NCI-H146 treated with DMSO at 0.1 percent for 48 hours (cell line): Measurements from ENCODE around the gene AAK1.
"Not testable (repeated sequence)": the region's sequence is repeated elsewhere in the genome, so short reads cannot be mapped to it uniquely, and the experiment has no call there.

Source experiments
- DNase-seq: peaks from one replicate; lab custom pipeline; 2025; ENCODE audit not compliant: unreplicated experiment; lab: John Stamatoyannopoulos, UW

Gene AAK1

DNA sequence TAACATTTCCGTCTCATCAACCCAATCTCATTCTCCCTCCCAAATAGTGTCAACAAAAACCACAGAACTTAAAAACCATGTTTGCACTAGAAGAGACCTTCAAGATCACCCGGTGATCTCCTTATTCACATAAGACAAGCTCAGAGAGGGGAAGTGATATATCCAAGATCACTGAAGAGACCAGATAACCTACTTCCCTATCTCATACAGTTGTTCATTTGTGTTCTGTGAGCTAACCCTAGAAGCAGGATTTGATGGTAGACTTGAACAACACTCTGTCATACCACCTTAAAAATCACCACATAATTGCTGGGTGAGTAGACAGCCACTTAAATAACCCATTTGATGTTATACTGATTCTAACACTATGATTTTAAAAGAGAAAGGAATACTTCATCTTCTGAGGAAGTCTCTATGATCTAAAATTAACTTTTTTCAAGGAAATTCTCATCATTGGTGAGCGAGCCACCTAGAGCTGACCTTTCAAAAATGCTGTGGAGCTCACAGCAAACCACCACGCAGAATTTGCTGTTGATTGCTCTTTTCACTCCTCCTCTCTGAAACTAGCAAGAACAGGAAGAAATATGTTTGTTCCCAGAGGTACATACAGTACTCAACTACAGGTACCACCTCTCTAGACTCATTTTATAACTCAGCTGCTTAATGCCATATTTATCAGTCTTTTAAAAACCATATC is 15.1 kb downstream of the AAK1 start:
- DNase-seq, result no peak

DNA sequence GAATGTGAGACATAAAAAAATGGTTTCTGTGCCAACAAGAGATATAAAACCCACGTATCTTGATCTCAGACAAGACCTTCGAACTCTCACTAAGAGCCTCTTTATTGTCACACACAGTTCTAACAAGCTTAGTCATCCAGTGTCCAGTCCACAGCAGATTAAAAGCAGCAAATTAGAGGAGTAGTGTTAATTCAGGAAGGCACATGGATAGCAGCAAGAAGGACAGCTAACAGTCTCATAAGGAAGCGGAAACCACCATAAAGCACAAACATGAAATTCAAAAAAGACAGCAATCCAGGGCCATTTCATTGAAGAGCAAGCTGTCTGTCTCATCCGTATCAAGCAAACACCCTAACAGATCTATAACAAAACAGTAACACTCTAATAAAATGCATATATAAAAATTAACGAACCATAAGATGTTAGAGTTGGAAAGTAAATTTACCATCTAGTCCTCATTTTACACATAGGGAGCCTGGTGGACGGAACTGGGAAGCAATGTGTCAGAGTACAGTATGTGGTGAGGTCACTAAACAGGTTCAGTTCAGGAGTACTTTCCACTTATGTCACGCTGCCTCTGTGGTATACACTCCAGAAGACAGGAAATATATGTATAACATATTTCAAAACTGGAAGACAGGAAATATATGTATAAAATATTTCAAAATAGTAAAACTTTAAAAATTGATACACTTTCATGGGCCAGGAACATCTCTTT is 18.3 kb downstream of the AAK1 start:
- DNase-seq, result no peak

DNA sequence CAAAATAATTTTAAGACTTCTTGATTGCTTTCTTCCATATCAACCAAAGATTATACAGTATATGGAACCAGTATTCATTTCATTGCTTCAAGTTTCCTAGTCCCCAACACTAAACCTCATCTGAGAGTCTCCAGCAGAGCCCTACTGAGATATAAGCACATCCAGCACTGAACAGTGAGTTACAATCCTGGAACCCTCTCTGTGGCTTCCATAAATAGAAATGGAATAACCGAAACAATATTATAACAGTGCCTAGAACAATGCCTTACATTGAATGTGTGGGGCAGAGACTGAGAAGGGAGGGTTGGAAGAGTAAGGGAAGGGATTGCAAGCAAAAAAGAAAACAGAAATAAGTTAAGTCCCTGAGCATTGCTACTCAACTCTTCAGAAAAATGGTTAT is 18.9 kb downstream of the AAK1 start:
- DNase-seq, result no peak

DNA sequence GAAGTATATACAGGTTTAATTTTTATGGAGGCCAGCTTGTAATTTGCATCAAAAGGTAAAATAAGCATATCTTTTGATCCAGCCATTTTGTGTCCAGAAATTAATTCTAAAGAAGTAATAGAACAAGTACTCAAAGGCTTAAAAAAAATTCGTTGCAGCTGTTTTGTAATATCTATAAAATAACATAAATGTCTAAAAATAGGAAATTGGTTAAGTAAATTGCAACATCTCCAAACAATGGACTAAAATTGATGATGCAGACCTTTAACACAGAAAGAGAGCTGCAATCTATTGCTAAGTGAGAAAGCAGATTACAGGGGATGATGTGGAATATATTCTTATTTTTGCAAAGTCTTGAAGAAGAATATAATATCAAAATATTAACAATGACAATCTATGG is 19.4 kb downstream of the AAK1 start:
- DNase-seq, result no peak

DNA sequence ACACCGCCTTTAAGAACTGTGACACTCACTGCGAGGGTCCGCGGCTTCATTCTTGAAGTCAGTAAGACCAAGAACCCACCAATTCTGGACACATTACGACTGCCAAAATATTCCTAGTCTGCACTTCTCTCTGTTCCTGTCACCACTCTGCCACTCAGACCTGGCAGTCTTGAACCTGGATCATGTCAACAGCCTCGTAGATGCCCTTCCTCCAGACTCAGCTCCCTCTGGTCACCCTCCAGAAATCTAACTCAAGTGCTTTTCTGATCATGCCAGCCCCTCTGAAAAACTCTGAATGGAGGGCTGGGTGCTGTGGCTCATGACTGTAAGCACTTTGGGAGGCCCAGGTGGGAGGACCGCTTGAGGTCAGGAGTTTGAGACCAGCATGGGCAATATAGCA is 20.3 kb downstream of the AAK1 start:
- DNase-seq, result no peak

DNA sequence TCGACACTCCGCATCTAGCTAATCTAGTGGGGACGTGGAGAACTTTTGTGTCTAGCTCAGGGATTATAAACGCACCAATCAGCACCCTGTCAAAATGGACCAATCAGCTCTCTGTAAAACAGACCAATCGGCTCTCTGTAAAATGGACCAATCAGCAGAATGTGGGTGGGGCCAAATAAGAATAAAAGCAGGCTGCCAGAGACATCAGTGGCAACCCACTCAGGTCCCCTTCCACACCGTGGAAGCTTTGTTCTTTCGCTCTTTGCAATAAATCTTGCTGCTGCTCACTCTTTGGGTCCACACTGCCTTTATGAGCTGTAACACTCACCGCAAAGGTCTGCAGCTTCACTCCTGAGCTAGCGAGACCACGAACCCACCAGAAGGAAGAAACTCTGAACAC is 20.7 kb downstream of the AAK1 start:
- DNase-seq, result not testable (repeated sequence)

DNA sequence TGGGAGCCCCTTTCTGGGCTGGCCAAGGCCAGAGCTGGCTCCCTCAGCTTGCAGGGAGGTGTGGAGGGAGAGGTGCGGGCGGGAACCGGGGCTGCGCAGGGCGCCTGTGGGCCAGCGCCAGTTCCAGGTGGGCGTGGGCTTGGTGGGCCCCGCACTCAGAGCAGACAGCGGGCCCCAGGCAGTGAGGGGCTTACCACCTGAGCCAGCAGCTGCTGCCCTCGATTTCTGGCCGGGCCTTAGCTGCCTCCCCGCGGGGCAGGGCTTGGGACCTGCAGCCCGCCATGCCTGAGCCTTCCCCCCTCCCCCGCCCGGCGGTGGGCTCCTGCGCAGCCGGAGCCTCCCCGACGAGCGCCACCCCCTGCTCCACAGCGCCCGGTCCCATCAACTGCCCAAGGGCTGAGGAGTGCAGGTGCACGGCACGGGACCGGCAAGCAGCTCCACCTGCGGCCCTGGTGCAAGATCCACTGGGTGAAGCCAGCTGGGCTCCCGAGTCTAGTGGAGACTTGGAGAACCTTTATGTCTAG is 21.5 kb downstream of the AAK1 start:
- DNase-seq, result not testable (repeated sequence)

DNA sequence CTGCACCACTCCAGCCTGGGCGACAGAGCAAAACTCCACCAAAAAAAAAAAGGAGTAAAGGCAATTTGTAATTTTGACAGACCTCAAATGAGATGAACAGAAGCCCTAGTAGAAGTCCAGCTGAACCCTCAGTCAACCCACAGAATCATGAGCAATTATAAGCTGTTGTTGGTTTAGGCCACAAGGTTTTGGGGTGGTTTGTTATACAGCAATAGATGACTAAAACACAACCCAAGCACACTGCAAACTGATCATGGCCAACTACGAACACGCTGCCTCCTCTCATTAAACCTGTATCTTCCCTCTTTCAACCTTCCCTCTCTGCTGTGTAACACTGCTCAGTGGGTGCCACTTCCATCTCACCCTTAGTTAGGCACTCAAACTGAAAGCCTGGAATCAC is 22.1 kb downstream of the AAK1 start:
- no peak for DNase-seq

DNA sequence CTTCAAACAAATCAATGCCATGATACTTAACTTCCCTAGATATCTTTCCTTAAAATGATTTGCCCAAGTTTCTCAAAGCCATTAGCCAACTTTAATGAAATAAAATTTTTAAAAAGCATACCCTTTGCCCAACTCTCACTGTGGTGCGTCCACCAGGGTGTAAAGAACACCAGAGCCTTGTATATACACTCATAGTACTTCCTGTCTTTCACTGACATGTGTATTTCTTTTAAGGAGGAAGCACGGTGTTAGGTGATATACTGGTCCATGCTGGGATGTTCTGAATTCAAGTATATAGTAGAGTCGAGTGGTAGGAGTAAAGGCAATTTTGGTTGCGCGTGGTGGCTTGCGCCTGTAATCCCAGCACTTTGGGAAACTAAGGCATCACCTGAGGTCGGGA is 22.7 kb downstream of the AAK1 start:
- no peak for DNase-seq

DNA sequence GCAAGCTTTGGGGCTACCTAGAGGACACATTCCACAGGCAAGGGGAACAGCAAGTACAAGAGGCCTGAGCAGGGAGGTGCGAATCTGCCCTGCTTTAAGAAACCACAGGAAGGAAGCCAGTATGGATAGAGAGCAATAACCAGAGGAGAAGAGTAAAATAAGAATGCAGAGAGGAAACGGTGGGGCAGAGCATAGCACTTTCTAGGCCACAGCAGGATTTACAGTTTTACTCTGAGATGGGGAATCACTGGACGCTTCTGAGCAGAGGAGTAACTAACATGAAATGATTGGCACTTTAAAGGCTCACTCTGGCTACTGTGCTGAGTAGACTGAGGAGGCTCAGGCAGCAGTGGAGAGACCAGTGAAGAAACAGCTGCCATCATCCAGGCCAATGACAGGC is 23.8 kb downstream of the AAK1 start:
- no peak for DNase-seq

DNA sequence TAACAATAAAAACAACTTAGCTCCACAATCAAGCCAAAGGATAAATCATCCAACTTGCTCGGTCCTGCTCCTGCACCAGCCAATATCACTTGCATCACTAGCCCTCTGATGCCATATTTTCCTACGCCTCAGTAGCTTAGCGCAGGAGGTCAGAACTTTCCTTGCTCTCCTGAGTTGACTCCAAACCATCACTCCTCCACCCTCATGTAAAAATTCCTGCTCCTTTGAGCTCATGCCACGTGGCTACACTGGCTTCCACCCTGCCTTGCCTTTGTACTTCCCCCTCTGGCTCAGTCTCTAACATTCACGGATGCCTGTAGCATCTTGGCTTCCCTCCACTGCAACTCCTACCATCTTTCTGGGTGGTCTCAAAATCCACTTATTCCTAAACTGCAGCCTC is 25.2 kb downstream of the AAK1 start:
- DNase-seq, result no peak

DNA sequence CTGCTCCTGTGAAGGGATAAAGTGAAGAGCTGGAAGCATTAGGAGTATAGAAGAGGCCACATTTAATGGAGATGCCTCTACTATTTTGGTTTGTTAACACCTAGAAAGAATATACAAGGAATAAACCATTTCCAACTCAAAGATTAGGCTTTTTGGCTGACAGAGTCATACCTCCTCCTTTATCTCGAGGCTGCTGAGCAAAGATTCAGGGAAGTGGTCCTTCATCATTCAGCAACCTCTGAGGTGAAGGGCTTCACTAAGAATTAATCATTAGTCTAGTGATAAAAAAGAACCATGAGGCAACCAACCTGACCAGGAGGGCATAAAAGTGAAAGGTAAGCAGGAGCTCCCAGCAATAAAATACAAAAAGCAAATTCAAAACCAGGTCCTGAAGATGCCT is 25.8 kb downstream of the AAK1 start:
- DNase-seq, result no peak

DNA sequence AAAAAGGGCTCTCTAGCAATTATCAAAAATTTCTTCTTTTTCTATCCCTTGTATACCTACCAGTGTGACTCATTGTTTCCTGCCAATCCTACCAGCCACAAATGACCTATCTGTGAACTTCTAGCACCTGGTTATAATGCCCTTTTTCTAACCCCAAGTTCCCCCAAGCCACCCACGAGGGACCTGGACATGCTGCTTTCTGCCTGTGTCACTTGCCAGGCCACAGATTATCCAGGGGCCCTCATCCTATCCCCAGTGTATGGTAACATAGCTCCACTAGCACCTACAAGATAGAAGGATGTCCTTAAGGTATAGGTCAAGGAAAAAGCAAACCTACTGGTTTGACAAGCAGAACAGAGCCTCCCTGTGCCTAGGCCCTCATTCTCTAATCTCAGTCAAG is 26.8 kb downstream of the AAK1 start:
- no peak for DNase-seq

DNA sequence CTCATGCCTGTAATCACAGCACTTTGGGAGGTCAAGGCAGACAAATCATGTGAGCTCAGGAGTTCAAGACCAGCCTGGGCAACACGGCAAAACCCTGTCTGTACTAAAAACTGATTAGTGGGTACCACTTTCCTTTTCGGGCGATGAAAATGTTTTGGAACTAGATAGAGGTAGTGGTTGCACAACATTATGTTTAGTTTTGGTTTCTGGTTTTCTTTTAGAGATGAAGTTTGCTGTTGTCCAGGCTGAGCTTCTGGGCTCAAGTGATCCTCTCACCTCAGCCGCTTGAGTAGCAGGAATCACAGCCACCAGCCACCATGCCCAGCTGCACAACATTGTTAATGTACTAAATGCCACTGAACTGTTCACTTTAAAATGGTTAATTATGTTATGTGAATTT is 27.6 kb downstream of the AAK1 start:
- DNase-seq, result no peak

DNA sequence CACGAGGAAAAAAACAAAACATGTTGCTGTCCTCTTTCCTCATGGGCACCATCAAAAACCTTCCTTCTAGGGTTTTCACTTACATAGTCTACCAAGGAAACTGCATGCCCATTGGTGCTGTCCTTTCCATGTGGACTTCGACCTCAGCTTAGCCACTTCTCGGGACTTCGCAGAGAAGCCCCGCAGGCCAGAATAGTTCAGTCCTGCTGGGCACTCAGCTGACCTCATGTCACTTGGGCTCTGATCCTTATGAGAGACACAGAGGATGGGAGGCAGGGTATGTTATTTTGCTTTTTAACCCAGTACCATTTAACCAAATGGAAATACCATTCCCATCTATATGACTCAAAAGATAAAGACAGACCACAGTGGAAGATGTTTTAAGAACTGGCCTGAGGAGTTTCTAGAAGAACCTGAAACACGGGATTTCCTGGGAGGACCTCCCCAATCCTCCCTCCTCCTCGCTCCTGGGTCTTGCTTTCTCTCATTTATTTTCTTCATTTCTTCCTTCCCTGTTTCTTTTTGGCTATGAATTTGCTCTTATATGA is 28.4 kb downstream of the AAK1 start:
- no peak for DNase-seq

DNA sequence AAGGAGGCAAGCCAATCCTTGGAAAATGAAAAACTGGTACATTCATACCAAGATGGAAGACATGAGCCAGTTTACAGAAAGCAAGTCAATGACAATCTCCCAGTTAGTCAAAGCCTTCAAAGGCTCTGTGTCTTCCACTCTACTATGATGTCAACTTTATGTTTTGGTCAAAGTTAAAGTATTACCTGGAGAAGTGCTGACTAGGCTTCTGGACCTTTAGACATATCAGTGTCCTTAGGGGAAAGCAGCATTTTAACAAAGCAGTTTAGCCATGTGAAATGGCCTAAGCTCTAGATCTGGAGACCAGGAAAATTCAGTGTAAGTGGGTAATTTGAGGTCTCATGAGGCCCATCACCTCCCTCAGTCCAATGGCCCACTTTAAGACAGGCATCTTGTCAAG is 30.8 kb downstream of the AAK1 start:
- DNase-seq, result no peak

DNA sequence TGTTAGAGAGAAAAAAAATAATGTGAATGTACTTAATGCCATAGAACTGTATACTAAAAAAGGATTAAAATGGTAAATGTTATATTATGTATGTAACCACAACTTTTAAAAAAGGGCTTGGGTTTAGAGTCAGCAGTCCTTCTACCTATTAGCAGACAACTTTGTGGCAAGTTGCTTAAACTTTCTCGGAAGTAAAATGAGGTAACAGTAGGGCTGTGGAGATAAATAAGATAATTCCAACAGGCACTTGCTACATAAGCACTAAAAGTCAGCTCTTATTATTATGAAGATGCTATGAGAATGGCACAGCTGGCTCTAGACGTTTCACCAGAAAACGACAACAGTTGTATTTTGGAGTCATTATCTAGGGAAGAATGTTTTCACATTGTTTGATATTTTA is 31.3 kb downstream of the AAK1 start:
- DNase-seq, result no peak

DNA sequence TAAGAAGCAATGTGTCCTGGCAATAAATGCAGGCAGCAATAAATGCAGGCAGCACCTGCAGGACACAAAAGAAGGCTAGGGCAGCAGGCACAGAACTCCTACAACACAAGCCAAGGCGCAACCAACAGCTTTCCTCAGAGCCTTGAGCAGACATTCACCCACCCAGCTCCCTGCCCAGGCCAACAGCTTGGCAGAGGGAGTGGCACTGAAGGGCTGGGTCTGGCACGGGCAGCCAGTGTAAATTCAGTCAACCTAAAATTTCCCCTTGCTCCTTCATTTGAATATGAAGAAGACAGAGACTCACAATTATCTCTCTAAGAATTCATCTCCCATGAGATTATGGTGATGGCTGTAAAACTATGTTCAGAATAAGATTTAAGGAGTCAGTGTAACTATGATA is 35.4 kb downstream of the AAK1 start:
- DNase-seq, result no peak

DNA sequence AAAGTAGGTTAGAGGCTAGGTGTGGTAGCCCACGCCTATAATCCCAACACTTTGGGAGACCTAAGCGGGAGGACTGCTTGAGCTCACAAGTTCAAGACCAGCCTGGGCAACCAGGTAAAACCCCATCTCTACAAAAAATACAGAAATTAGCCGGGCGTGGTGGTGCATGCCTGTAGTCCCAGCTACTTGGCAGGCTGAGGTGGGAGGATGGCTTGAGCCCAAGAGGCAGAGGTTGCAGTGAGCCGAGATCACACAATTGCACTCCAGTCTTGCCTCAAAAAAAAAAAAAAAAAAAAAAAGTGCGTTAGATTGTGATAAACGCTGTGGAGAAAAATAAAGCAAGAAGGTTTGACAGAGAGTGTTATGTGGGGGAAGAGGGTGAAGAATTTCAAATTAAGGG is 36.8 kb downstream of the AAK1 start:
- not testable (repeated sequence) for DNase-seq

DNA sequence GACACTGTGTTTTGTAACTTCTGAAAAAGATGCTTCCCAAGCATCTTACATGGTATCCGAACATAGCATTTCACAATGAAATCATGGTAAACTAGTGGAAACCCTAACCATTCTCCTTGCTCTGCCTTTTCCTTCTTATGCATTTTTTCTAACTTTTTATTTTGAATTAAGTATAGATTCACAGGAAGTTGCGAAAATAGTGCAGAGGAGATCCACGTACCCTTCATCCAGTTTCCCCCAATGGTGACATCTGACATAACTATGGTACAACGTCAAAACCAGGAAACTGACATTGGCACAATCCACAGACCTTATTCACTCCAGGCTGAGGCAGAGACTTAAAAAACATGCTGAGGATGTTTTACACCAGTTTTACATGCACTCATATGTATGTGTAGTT is 38.3 kb downstream of the AAK1 start:
- DNase-seq, result no peak

DNA sequence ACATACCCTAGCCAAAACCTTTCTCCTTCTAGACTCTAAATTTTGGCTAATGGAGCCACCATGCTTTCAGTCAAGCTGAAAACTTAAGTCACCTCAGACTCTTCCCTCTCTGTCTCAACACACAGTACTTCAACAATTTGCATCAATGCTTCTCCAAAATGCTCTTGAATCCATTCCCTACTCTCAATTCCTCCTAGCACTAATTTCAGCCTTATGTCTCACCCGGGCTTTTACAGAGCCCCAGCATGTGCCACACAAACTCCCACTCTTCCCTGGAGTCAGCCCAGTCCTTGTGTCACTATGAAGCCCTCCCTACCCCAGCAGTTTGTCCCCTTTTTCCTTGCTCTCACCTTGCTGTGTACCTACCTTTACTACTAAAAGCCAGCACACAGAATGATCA is 38.7 kb downstream of the AAK1 start:
- no peak for DNase-seq

DNA sequence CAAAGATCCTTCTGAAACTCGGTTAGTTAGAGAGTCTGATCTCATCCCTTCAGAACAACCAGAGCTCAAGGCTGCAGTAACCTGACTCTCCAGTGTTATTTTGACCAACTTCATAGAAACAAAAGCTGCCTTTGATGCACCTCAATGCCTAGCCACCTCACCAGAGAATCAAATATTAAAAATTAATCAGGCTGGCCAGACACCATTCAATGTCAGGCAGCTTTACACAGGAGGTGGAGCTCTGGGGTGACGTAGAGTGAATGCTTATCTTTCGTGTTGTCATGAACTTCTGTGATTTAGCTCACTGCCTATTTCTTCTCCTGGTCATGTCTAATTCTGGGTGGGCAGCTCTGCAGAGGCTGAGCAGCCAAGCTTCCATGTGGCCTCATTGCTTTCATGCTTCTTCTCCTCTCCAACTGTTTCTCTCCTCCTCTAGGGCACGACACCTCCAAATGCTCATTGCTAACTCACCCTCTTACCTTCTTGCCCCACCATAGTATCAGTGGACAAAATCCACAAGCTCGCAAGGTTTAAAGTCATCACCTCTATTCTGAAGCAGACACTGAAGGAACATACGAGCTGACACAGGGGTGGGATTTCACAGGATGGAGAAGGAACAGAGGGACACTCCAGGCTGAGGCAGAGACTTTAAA is 39.4 kb downstream of the AAK1 start:
- no peak for DNase-seq
